ENCODE results near the gene ZNF583. TPM values are rescaled to one million over a fixed set of nuclear protein-coding genes. Genes with fewer than 3 reads are reported as not detected.

Gene ZNF583
- 10 to 100 TPM in 1 of 3 donors, 1 to 10 TPM in 2; 7.3 to 14.1 (median 7.8) TPM for polyA plus RNA-seq

- peaks cover 4 to 18% (median 6%) of the 10 kb centered on the region in 3 donors for H3K27me3 Mint-ChIP-seq (ENCODE audit: low read depth in 3 of 3)
- peaks cover 10 to 47% (median 32%) of the 10 kb centered on the region in 6 donors for H3K9me3 Mint-ChIP-seq
- H3K4me3 Mint-ChIP-seq: peak within 1 kb of the TSS; percentile 85 to 99 (median 93)
- peak; percentile 93 for DNase-seq
- H3K36me3 Mint-ChIP-seq: peaks cover 58 to 60% (median 59%) of the 10 kb centered on the region in 3 donors
- H3K27ac Mint-ChIP-seq: peak within 1 kb of the TSS; percentile 89 to 98 (median 94)
- H3K4me1 Mint-ChIP-seq: peaks cover 25 to 43% of the 10 kb centered on the region in 2 donors
Observed at GRCh38 chr19:56403764-56404704, at the start of gene ZNF583. Gene ZNF583, plus strand, starts transcription at chr19:56404332. Its CDS starts 2,783 bp downstream, at chr19:56407115.

GRCh38 chr19:56355517-56355916, 48.6 kb upstream of the ZNF583 start:
- H3K36me3 Mint-ChIP-seq: peaks cover 7 to 25% (median 15%) of the 10 kb centered on the region in 3 donors
- no peaks in the 10 kb centered on the region for H3K4me1 Mint-ChIP-seq
- DNase-seq: no peak
- H3K9me3 Mint-ChIP-seq: peaks cover 2 to 22% (median 13%) of the 10 kb centered on the region in 6 donors
- H3K4me3 Mint-ChIP-seq: no peak overlapping the region
- no peak overlapping the region for H3K27ac Mint-ChIP-seq
- peaks cover 2 to 8% (median 5%) of the 10 kb centered on the region in 3 donors for H3K27me3 Mint-ChIP-seq (ENCODE audit: low read depth in 3 of 3)

- peaks cover 2 to 10% (median 5%) of the 10 kb centered on the region in 3 donors for H3K27me3 Mint-ChIP-seq (ENCODE audit: low read depth in 3 of 3)
- no peak overlapping the region for H3K4me3 Mint-ChIP-seq
- no peaks in the 10 kb centered on the region for H3K4me1 Mint-ChIP-seq
- H3K27ac Mint-ChIP-seq: no peak overlapping the region
- no peak for DNase-seq
- peaks cover 2 to 33% (median 18%) of the 10 kb centered on the region in 6 donors for H3K9me3 Mint-ChIP-seq
- peaks cover 7 to 31% (median 25%) of the 10 kb centered on the region in 3 donors for H3K36me3 Mint-ChIP-seq
Observed at GRCh38 chr19:56356944-56357343, 47.2 kb upstream of the ZNF583 start.

- Mint-ChIP-seq H3K4me1 (no peaks in the 10 kb centered on the region), H3K27me3 (ENCODE audit: low read depth in 3 of 3) (peaks cover 2 to 8% (median 5%) of the 10 kb centered on the region in 3 donors), H3K4me3 (no peak overlapping the region), H3K27ac (no peak overlapping the region), H3K36me3 (peaks cover 16 to 37% (median 31%) of the 10 kb centered on the region in 3 donors), H3K9me3 (peaks cover 12 to 60% (median 24%) of the 10 kb centered on the region in 6 donors)
- no peak for DNase-seq
Observed at GRCh38 chr19:56360841-56361240, 43.3 kb upstream of the ZNF583 start.

- Mint-ChIP-seq H3K9me3 (peaks cover 7 to 35% (median 10%) of the 10 kb centered on the region in 6 donors), H3K27me3 (ENCODE audit: low read depth in 3 of 3) (peaks cover 2 to 12% (median 8%) of the 10 kb centered on the region in 3 donors)
Observed at GRCh38 chr19:56367829-56368711, 36.1 kb upstream of the ZNF583 start.

GRCh38 chr19:56369886-56370676, 34.1 kb upstream of the ZNF583 start:
- Mint-ChIP-seq H3K9me3 (peaks cover 8 to 28% (median 15%) of the 10 kb centered on the region in 6 donors), H3K27ac (peak overlapping the region in 1 of 6 donors; percentile 34), H3K4me3 (peak overlapping the region; percentile 57 to 69 (median 66)), H3K4me1 (peaks cover 25 to 41% of the 10 kb centered on the region in 2 donors), H3K27me3 (ENCODE audit: low read depth in 3 of 3) (peaks cover 2 to 12% (median 8%) of the 10 kb centered on the region in 3 donors), H3K36me3 (peaks cover 35 to 53% (median 49%) of the 10 kb centered on the region in 3 donors)
- no peak for DNase-seq

More at GRCh38 chr19:56367829-56368711, 36.1 kb upstream of the ZNF583 start:
- peak; percentile 83 to 87 (median 86) for DNase-seq
- Mint-ChIP-seq H3K4me1 (peaks cover 25 to 41% of the 10 kb centered on the region in 2 donors), H3K36me3 (peaks cover 22 to 38% (median 32%) of the 10 kb centered on the region in 3 donors), H3K4me3 (peak overlapping the region; percentile 93 to 95 (median 94)), H3K27ac (peak overlapping the region; percentile 88 to 95 (median 89))

GRCh38 chr19:56372281-56372680, 31.9 kb upstream of the ZNF583 start:
- Mint-ChIP-seq H3K9me3 (peaks cover 22 to 39% (median 35%) of the 10 kb centered on the region in 6 donors), H3K36me3 (peaks cover 54 to 75% (median 71%) of the 10 kb centered on the region in 3 donors), H3K27ac (no peak overlapping the region), H3K4me1 (peaks cover 25 to 41% of the 10 kb centered on the region in 2 donors), H3K4me3 (no peak overlapping the region), H3K27me3 (ENCODE audit: low read depth in 3 of 3) (peaks cover 2 to 9% (median 8%) of the 10 kb centered on the region in 3 donors)
- no peak for DNase-seq

- Mint-ChIP-seq H3K36me3 (peaks cover 65 to 72% (median 68%) of the 10 kb centered on the region in 3 donors), H3K4me3 (no peak overlapping the region), H3K9me3 (peaks cover 57 to 80% (median 73%) of the 10 kb centered on the region in 6 donors), H3K27me3 (ENCODE audit: low read depth in 3 of 3) (peaks cover 0 to 2% (median 0%) of the 10 kb centered on the region in 3 donors), H3K4me1 (peaks cover 5 to 13% of the 10 kb centered on the region in 2 donors), H3K27ac (no peak overlapping the region)
- DNase-seq: no peak
Observed at GRCh38 chr19:56377105-56377924, 26.8 kb upstream of the ZNF583 start.

- Mint-ChIP-seq H3K9me3 (peaks cover 30 to 78% (median 56%) of the 10 kb centered on the region in 6 donors), H3K4me1 (peaks cover 5 to 13% of the 10 kb centered on the region in 2 donors), H3K4me3 (no peak overlapping the region), H3K27ac (no peak overlapping the region), H3K36me3 (peaks cover 58 to 67% (median 59%) of the 10 kb centered on the region in 3 donors), H3K27me3 (ENCODE audit: low read depth in 3 of 3) (no peaks in the 10 kb centered on the region)
- DNase-seq: no peak
Observed at GRCh38 chr19:56383826-56384605, 20.1 kb upstream of the ZNF583 start.

- peak within 1 kb of the TSS; percentile 93 to 99 (median 97) for H3K4me3 Mint-ChIP-seq
- H3K27me3 Mint-ChIP-seq (ENCODE audit: low read depth in 3 of 3): peaks cover 0 to 5% (median 0%) of the 10 kb centered on the region in 3 donors
- peaks cover 24% of the 10 kb centered on the region in 2 donors for H3K4me1 Mint-ChIP-seq
- peaks cover 7 to 34% (median 9%) of the 10 kb centered on the region in 6 donors for H3K9me3 Mint-ChIP-seq
- DNase-seq: peak; percentile 89 to 93 (median 93)
- peak within 1 kb of the TSS; percentile 77 to 98 (median 96) for H3K27ac Mint-ChIP-seq
- H3K36me3 Mint-ChIP-seq: peaks cover 35 to 46% (median 40%) of the 10 kb centered on the region in 3 donors
Observed at GRCh38 chr19:56393119-56394012, 10.8 kb upstream of the ZNF583 start, which contains the start of gene ZNF582. Gene ZNF582, minus strand, starts transcription at chr19:56393534. Its CDS starts 1,782 bp downstream, at chr19:56391752.

All from immature natural killer cell (primary cell).